Uterus (tissue), 2 donors: ENCODE results near the gene RAN.

Experiments used
- CTCF ChIP-seq, 4 experiments: fragments of 200-600 bp in 2 of 4; fragments of 450-650 bp in 2 of 4; sonication (generic) in 2 of 4; IDR thresholded peaks; one replicate each; pipeline ENCODE4 v1.5.1; 2016 to 2019; ENCODE audit warnings: antibody characterized with exemption in 4 of 4, mild to moderate bottlenecking in 2 of 4, moderate library complexity in 1 of 4
- POLR2A ChIP-seq, 2 donors: fragments of 450-650 bp; IDR thresholded peaks; one replicate each; pipeline ENCODE4 v1.6.1; 2016; ENCODE audit warnings: antibody characterized with exemption in 2 of 2, mild to moderate bottlenecking in 1 of 2, moderate library complexity in 1 of 2

DNA sequence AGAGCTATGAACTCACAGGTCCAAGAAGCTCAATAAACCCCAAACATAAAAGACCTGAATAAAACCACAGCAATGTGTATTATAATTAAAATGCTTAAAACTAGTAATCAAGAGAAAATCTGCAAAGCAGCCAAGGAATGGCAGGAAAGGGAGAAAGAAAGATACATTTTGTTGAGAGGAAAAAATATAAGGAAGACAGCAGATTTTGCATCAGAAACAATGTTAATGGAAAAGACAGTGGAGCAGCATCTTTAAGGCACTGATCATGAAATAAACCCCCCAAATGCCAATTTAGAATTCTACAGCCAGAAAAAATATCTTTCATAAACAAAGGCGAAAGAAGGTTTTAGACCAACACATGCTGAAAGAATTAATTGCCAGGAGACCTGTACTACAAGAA lies 39.3 kb downstream of the RAN start:
- TF ChIP-seq CTCF (IDR thresholded peaks at IDR 0.05), result no peak
- TF ChIP-seq POLR2A (IDR thresholded peaks at IDR 0.05), result no peak
